Nephron progenitor cell (in vitro differentiated cells): Measurements from ENCODE around the gene TIMM17B.
A peak's percentile ranks its signal among the peaks of the same experiment; 100 is the strongest.

Experiments used
- DNase-seq: peaks from one replicate; pipeline ENCODE4 v3.0.0; 2021
- H3K27ac Mint-ChIP-seq: 2 replicates; pipeline ENCODE4 v1.8.0; 2021; ENCODE audit warnings: mild to moderate bottlenecking, moderate library complexity, mixed read lengths
- H3K27me3 Mint-ChIP-seq: 2 replicates; pipeline ENCODE4 v1.8.0; 2021; ENCODE audit warnings: mild to moderate bottlenecking, low read depth, mixed read lengths; ENCODE audit not compliant: poor library complexity
- H3K36me3 Mint-ChIP-seq: 2 replicates; pipeline ENCODE4 v1.8.0; 2021; ENCODE audit warnings: low read depth, mixed read lengths
- H3K4me1 Mint-ChIP-seq: 2 replicates; pipeline ENCODE4 v1.8.0; 2021; ENCODE audit warnings: mixed read lengths
- H3K4me3 Mint-ChIP-seq: 2 replicates; pipeline ENCODE4 v1.8.0; 2021; ENCODE audit warnings: mild to moderate bottlenecking, moderate library complexity, mixed read lengths
- H3K9me3 Mint-ChIP-seq: 2 replicates; pipeline ENCODE4 v1.8.0; 2021; ENCODE audit warnings: mild to moderate bottlenecking, moderate library complexity, mixed read lengths
- TF ChIP-seq, protein P1 (sequence below): fragments of 200-600 bp; sonication (generic); IDR thresholded peaks from 2 replicates; pipeline ENCODE4 v1.5.0; 2021; ENCODE audit warnings: antibody characterized with exemption

The TIMM17B gene

DNA sequence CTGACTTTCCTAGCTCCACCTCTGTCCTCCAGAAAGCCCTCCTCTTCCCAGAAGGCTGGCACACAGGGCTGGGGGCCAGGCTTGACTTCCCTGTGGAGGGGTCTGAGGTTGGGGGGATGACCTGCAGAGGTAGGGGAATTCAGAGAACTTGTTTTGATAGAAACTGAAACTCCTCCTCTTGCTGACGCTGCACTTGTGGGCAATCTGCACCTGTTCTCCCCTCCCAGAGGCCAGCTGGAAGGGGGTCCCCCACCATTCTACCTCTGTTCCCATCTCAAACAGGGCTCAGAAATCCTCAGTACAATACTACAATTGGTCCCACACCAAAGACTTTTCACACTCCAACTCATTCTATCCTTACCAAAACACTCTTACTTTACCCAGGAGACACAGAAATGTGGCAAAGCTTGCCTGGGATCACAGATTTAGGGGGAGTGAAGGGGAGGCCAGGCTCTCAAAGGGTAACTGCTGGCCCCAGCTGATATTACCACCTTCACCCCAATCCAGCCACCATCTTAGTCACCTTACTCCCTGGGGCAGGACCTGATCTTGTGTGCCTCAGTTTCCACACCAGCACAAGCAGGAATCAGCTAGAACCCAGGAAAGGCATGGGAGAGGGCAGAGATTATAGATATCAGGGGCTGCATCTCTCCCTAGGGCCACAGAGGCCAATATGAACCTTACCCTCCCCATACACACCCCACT is 41.3 kb upstream of the TIMM17B start:
- no peak for DNase-seq
- H3K27me3 Mint-ChIP-seq, result peaks cover 3% of the 10 kb centered on the region
- TF ChIP-seq, protein P1, sequence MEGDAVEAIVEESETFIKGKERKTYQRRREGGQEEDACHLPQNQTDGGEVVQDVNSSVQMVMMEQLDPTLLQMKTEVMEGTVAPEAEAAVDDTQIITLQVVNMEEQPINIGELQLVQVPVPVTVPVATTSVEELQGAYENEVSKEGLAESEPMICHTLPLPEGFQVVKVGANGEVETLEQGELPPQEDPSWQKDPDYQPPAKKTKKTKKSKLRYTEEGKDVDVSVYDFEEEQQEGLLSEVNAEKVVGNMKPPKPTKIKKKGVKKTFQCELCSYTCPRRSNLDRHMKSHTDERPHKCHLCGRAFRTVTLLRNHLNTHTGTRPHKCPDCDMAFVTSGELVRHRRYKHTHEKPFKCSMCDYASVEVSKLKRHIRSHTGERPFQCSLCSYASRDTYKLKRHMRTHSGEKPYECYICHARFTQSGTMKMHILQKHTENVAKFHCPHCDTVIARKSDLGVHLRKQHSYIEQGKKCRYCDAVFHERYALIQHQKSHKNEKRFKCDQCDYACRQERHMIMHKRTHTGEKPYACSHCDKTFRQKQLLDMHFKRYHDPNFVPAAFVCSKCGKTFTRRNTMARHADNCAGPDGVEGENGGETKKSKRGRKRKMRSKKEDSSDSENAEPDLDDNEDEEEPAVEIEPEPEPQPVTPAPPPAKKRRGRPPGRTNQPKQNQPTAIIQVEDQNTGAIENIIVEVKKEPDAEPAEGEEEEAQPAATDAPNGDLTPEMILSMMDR, result no peak
- no peak overlapping the region for H3K4me3 Mint-ChIP-seq
- H3K36me3 Mint-ChIP-seq, result peaks cover 50% of the 10 kb centered on the region
- H3K9me3 Mint-ChIP-seq, result peaks cover 35% of the 10 kb centered on the region
- H3K4me1 Mint-ChIP-seq, result peaks cover 26% of the 10 kb centered on the region
- peak overlapping the region; percentile 75 for H3K27ac Mint-ChIP-seq

DNA sequence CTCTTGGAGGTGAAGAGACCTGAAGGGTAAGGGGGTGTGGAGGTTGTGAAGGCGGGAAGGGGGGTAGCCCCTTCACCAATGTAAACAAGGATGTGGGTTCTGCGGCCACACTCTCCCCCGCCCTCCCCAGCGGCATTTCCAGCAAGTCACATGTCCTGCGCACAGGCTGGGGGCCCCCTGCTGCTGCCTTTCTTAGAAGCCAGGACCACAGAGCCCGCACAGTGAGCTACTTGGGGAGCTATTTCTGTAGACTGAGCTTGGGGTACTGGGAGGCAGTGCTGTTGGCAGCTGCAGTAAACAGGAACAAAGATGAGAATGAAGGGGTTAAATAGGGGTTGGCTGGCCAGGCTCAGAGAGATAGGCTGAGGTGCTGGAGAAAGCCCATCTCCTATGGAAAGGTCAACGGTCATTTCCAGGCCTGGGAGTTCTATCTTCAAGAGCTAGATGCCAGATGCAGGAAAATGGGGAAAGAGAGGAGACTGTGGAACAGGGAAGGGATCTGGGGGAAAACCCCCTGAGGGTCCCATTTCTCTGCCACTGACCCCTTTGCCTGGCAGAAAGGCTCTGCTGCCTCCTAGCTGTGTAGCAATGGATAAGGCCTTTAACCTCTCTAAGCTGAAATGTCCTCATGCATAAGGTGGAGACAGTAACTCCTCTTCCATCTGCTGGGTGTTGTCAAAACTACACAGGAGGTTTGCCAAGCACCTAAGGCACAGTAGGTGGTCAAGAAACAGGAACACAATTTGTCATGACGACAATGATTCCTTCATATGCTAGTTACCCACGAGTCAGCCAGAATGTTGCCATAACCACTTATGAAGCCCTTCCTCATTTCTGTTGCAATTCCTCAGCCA is 39.7 kb upstream of the TIMM17B start:
- Mint-ChIP-seq H3K27me3 (no peaks in the 10 kb centered on the region), H3K9me3 (peaks cover 39% of the 10 kb centered on the region), H3K27ac (peak overlapping the region; percentile 61), H3K4me1 (peaks cover 24% of the 10 kb centered on the region), H3K36me3 (peaks cover 47% of the 10 kb centered on the region), H3K4me3 (no peak overlapping the region)
- no peak for DNase-seq
- TF ChIP-seq, protein P1, result no peak

DNA sequence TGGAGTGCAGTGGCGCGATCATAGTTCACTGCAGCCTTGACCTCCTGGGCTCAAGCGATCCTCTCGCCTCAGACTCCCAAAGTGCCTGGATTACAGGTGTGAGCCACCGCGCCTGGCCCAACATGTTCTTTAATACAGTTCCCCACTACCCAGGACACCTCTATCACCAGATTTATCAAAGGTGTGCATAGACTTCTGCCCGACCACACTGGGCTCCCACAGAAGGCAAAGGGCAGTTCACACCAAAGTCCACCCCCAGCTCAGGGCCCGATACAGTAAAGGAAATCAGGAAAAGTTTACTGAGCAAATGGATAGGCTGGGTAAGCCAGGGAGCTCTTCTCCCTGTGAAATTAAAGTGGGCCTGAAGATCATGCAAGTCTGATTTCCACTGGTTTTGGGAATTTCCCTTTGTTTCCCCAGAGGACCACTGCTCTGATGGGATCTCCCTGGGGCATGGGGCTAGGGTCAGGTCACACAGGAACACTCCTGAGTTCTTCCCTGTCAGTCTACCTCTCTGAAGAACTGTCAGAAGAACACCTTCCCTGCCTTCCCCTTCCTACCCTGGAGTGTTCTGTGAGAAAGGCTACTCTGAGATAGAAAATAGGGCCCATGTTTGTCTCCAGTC is 39.0 kb upstream of the TIMM17B start:
- H3K4me3 Mint-ChIP-seq, result no peak overlapping the region
- peaks cover 31% of the 10 kb centered on the region for H3K9me3 Mint-ChIP-seq
- no peaks in the 10 kb centered on the region for H3K27me3 Mint-ChIP-seq
- TF ChIP-seq, protein P1, result no peak
- H3K27ac Mint-ChIP-seq, result peak overlapping the region; percentile 59
- H3K36me3 Mint-ChIP-seq, result peaks cover 47% of the 10 kb centered on the region
- H3K4me1 Mint-ChIP-seq, result peaks cover 22% of the 10 kb centered on the region
- no peak for DNase-seq

DNA sequence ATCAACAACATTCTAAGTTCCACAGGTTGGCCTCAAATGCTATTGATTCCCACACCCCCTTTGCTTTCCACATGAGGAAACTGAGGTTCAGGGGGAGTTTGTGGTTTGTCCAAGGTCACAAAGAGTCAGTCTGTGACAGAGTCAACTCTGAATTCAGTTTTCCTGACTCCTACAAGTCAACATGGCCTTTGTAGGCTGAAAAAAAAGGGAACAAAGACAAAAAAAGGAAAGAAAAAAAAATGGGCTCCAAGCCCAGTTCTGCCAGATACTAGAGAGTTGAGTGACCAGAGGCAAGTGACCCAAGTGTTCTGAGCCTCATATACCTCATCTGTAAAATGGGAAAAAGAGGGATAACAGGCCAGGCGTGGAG is 37.7 kb upstream of the TIMM17B start:
- Mint-ChIP-seq H3K4me1 (peaks cover 22% of the 10 kb centered on the region), H3K4me3 (no peak overlapping the region), H3K27me3 (no peaks in the 10 kb centered on the region), H3K36me3 (peaks cover 58% of the 10 kb centered on the region), H3K27ac (peak overlapping the region; percentile 39), H3K9me3 (peaks cover 38% of the 10 kb centered on the region)
- TF ChIP-seq, protein P1, result no peak
- DNase-seq, result no peak

DNA sequence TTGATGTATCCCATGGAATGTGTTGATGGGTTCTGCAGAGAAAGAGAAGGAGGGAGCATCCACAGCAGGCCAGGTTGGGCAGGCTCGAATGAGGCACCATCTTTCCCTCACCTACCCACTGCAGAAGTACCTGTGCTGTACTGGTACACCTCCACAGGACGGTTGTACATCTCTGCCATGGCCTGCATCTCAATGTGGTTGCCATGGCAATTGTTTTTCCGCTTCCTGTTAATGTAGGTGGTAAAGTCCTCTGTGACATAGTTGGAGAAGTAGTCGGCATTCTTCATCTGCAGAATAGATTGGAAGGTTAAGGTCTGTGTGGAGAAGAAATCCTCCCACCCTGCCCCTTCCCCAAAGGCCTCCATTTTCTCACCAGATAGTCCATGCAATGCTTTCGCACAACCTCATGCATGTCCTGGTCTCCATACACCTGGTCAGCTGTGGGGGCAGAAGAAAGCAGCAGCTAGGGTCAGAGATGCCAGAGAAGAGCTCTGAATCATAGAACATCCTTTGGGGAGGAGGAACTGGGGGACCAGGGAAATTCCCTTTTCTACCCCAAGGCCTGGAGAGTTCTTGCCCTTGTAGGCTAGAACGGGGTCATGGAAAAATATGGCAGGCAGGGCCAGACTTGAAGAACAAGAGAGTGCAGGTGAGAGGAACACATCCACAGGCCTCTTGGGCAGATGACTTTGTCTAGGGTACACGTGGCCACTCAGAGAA is 37.2 kb upstream of the TIMM17B start:
- peaks cover 62% of the 10 kb centered on the region for H3K36me3 Mint-ChIP-seq
- TF ChIP-seq, protein P1, result no peak
- no peak for DNase-seq
- no peak overlapping the region for H3K27ac Mint-ChIP-seq
- H3K4me1 Mint-ChIP-seq, result peaks cover 22% of the 10 kb centered on the region
- H3K9me3 Mint-ChIP-seq, result peaks cover 38% of the 10 kb centered on the region
- H3K27me3 Mint-ChIP-seq, result no peaks in the 10 kb centered on the region
- H3K4me3 Mint-ChIP-seq, result no peak overlapping the region
